ENCODE data around the gene HBG2.

Gene HBG2

DNA sequence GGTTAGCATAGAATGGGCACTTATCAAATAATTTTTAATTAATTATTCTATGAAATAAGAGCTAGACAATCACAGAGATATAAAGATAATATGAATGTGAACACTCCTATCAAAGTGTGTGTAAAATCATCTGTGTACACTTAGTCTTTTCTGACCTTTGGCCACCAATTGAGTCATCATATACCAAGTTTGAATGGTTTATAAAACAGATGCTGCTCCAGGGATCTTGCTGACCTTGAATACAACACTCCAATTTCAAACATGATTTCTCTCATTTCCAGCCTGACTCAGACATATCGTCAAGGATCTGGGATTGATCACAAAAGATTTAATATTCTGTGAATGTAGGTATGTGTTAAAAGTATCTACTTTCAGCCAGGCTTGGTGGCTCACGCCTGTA lies 51.2 kb downstream of the HBG2 start:
- no peak overlapping the region for H3K27ac ChIP-seq
- TF ChIP-seq, protein P1, sequence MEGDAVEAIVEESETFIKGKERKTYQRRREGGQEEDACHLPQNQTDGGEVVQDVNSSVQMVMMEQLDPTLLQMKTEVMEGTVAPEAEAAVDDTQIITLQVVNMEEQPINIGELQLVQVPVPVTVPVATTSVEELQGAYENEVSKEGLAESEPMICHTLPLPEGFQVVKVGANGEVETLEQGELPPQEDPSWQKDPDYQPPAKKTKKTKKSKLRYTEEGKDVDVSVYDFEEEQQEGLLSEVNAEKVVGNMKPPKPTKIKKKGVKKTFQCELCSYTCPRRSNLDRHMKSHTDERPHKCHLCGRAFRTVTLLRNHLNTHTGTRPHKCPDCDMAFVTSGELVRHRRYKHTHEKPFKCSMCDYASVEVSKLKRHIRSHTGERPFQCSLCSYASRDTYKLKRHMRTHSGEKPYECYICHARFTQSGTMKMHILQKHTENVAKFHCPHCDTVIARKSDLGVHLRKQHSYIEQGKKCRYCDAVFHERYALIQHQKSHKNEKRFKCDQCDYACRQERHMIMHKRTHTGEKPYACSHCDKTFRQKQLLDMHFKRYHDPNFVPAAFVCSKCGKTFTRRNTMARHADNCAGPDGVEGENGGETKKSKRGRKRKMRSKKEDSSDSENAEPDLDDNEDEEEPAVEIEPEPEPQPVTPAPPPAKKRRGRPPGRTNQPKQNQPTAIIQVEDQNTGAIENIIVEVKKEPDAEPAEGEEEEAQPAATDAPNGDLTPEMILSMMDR (conservative IDR thresholded peaks at IDR 0.05): no peak
